Tibial nerve (tissue), 4 donors: ENCODE data around the gene ERN2. TPM values are rescaled to one million over a fixed set of nuclear protein-coding genes. Genes with fewer than 3 reads are reported as not detected.

Experiments used
- DNase-seq, 2 donors: peaks; one replicate each; pipeline ENCODE4 v3.0.0-alpha.2; 2019; ENCODE audit warnings: low spot score in 2 of 2
- H3K27ac ChIP-seq, 4 donors: fragments of 200-600 bp; sonication (generic) in 3 of 4; one replicate each; pipeline ENCODE4 v1.5.1; 2017 to 2019; ENCODE audit warnings: mild to moderate bottlenecking in 1 of 4
- H3K27me3 ChIP-seq, 2 donors: fragments of 200-600 bp; sonication (generic) in 1 of 2; one replicate each; pipeline versions ENCODE4 v1.5.1 to v1.6.0; 2017 to 2019
- H3K36me3 ChIP-seq, 3 donors: fragments of 200-600 bp; sonication (generic); one replicate each; pipeline ENCODE4 v1.5.1; 2018 to 2019
- H3K4me1 ChIP-seq, 4 donors: fragments of 200-600 bp; sonication (generic) in 3 of 4; one replicate each; pipeline ENCODE4 v1.5.1; 2017 to 2019
- H3K4me3 ChIP-seq, 4 donors: fragments of 200-600 bp; sonication (generic) in 3 of 4; one replicate each; pipeline ENCODE4 v1.5.1; 2017 to 2019; ENCODE audit warnings: mild to moderate bottlenecking in 1 of 4, moderate library complexity in 1 of 4
- H3K9me3 ChIP-seq, 4 donors: fragments of 200-600 bp; sonication (generic) in 3 of 4; one replicate each; pipeline ENCODE4 v1.5.1; 2017 to 2019
- CTCF ChIP-seq, 5 experiments: fragments of 200-600 bp in 3 of 5; fragments of 450-650 bp in 2 of 5; sonication (generic) in 3 of 5; IDR thresholded peaks; one replicate each; pipeline ENCODE4 v1.5.1; 2016 to 2019; ENCODE audit warnings: antibody characterized with exemption in 5 of 5, mild to moderate bottlenecking in 3 of 5, moderate library complexity in 2 of 5
- EP300 ChIP-seq, 2 donors: sonication (generic); formaldehyde crosslinking; IDR thresholded peaks; one replicate each; pipeline ENCODE4 v1.6.1; 2017; ENCODE audit warnings: antibody characterized with exemption in 2 of 2, mild to moderate bottlenecking in 1 of 2
- POLR2A ChIP-seq, 2 donors: fragments of 450-650 bp; IDR thresholded peaks; one replicate each; pipeline ENCODE4 v1.6.1; 2017; ENCODE audit warnings: antibody characterized with exemption in 2 of 2, mild to moderate bottlenecking in 2 of 2, moderate library complexity in 2 of 2
- WGBS, 2 donors: methylation state at CpG; one replicate each; pipeline ENCODE4 v1.1.5; 2018; 5-methylcytosine and 5-hydroxymethylcytosine counted together
- total RNA-seq, 4 donors: library from RNA; depleted of rRNA; stranded (reverse); fragments of >200 nt; gene quantifications; one replicate each; pipeline ENCODE4 v1.1.0, GENCODE V29; 2016

ERN2 gene
- total RNA-seq, 4 donors from 2014 or later = not detected

DNA sequence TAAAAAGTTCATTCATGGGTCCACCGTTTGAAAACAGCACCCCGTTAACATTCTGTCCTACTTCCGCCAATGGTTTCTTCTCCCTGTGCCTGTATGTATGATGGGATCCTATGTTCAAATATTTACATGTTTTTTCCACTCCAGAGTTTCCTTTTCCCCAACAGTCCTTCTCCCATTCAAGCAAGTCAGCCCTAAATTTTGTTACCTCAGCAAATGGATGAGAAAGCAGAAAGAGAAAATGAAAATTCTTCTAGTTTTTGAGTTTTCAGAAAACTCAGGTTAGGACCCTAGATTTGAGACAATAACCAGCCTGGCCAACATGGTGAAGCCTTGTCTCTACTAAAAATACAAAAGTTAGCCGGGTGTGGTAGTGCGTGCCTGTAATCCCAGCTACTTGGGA, 3.5 kb upstream of the ERN2 start:
- TF ChIP-seq CTCF (IDR thresholded peaks at IDR 0.05) (no peak), POLR2A (IDR thresholded peaks at IDR 0.05) (no peak), EP300 (IDR thresholded peaks at IDR 0.05) (no peak)
- 81 to 83% methylated on average over 5 of the region's 5 CpGs for WGBS, 2 donors
- Histone ChIP-seq H3K36me3 (no peaks in the 10 kb centered on the region), H3K27me3 (peaks cover 0 to 33% of the 10 kb centered on the region in 2 donors), H3K27ac (no peak overlapping the region), H3K4me3 (no peak overlapping the region), H3K4me1 (no peaks in the 10 kb centered on the region), H3K9me3 (no peaks in the 10 kb centered on the region)
- DNase-seq = no peak

DNA sequence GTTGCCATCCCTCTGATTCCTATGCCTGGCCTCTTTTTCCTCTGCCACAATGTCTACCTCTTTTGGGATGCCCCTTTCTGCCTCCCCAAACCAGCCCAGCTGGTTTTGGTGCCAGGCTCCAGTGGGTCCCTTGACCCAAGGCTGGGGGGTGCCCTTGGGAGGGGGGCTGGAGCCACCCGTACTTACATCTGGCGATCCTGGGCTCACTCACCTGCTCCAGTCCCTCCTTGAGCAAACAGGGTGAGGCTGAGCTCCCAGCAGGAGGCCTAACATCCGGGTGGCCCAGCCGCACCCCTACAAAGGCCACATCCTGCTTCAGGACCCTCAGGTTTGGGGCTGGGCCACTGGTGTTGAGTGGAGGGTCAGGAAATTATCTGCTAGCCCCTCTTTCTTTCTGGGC, 1.2 kb downstream of the ERN2 start:
- Histone ChIP-seq H3K9me3 (peaks cover 0 to 28% (median 0%) of the 10 kb centered on the region in 4 donors), H3K27ac (no peak overlapping the region), H3K4me3 (no peak overlapping the region), H3K27me3 (peaks cover 0 to 33% of the 10 kb centered on the region in 2 donors), H3K36me3 (no peaks in the 10 kb centered on the region), H3K4me1 (no peaks in the 10 kb centered on the region)
- no peak for DNase-seq
- TF ChIP-seq CTCF (IDR thresholded peaks at IDR 0.05) = no peak
- TF ChIP-seq POLR2A (IDR thresholded peaks at IDR 0.05) = no peak
- TF ChIP-seq EP300 (IDR thresholded peaks at IDR 0.05) = no peak
- WGBS, 2 donors = 67 to 71% methylated on average over 4 of the region's 4 CpGs

- no peak overlapping the region for H3K27ac ChIP-seq
- 94 to 98% methylated on average over 3 of the region's 3 CpGs for WGBS, 2 donors
- H3K4me1 ChIP-seq = no peaks in the 10 kb centered on the region
- H3K27me3 ChIP-seq = peaks cover 0 to 33% of the 10 kb centered on the region in 2 donors
- TF ChIP-seq CTCF (IDR thresholded peaks at IDR 0.05) (no peak), EP300 (IDR thresholded peaks at IDR 0.05) (no peak)
- H3K4me3 ChIP-seq = no peak overlapping the region
- H3K9me3 ChIP-seq = peaks cover 0 to 28% (median 0%) of the 10 kb centered on the region in 4 donors
- no peaks in the 10 kb centered on the region for H3K36me3 ChIP-seq
- DNase-seq = no peak
Observed at GRCh38 chr16:23710504-23710903, 2.5 kb downstream of the ERN2 start.

DNA sequence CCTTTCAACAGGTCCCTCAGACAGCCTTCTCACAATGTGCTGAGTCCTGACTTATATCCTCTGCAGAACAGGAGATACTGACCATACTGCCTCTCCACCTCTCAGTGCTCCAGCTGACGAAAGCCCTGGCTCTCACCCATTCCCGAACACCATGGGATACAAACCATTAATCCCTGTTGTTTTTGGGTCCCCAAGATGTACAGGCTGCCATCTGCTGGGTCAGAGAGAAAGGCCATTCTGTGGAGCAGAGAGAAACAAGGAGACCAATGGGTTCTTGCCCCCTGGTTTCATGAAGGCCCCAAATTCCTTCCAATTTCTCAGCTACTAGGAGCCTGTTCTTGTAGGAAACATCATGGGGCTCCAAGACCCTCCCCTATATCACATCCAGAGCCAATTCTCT, 3.0 kb downstream of the ERN2 start:
- Histone ChIP-seq H3K36me3 (no peaks in the 10 kb centered on the region), H3K9me3 (peaks cover 0 to 28% (median 0%) of the 10 kb centered on the region in 4 donors), H3K27me3 (peaks cover 0 to 30% of the 10 kb centered on the region in 2 donors), H3K4me1 (no peaks in the 10 kb centered on the region), H3K27ac (no peak overlapping the region), H3K4me3 (no peak overlapping the region)
- TF ChIP-seq CTCF (IDR thresholded peaks at IDR 0.05) (no peak), EP300 (IDR thresholded peaks at IDR 0.05) (no peak), POLR2A (IDR thresholded peaks at IDR 0.05) (no peak)
- no peak for DNase-seq
- WGBS, 2 donors = 80 to 85% methylated on average over 2 of the region's 2 CpGs

GRCh38 chr16:23709536-23709935, 3.5 kb downstream of the ERN2 start:
- H3K27me3 ChIP-seq = peaks cover 0 to 26% of the 10 kb centered on the region in 2 donors
- no peaks in the 10 kb centered on the region for H3K4me1 ChIP-seq
- no peak overlapping the region for H3K4me3 ChIP-seq

More at GRCh38 chr16:23709536-23709935, 3.5 kb downstream of the ERN2 start:
- TF ChIP-seq POLR2A (IDR thresholded peaks at IDR 0.05) (no peak), EP300 (IDR thresholded peaks at IDR 0.05) (no peak), CTCF (IDR thresholded peaks at IDR 0.05) (no peak)
- no peak for DNase-seq
- Histone ChIP-seq H3K36me3 (no peaks in the 10 kb centered on the region), H3K9me3 (peaks cover 0 to 28% (median 0%) of the 10 kb centered on the region in 4 donors), H3K27ac (no peak overlapping the region)
